Endodermal cell (in vitro differentiated cells): ENCODE measurements around the gene WDR76. TPM values are rescaled to one million over a fixed set of nuclear protein-coding genes. Genes with fewer than 3 reads are reported as not detected.
A peak's percentile ranks its signal among the peaks of the same experiment; 100 is the strongest.

ENCODE experiments used
- DNase-seq: peaks from one replicate; pipeline ENCODE4 v3.0.0-alpha.2; 2017
- H3K27ac ChIP-seq: 2 replicates; pipeline ENCODE4 v1.5.1; 2013; ENCODE audit warnings: mild to moderate bottlenecking, low read depth, low read length, moderate library complexity
- H3K27me3 ChIP-seq: 2 replicates; pipeline ENCODE4 v1.6.1; 2013; ENCODE audit warnings: mild to moderate bottlenecking, low read length, moderate library complexity; ENCODE audit not compliant: insufficient read depth, control insufficient read depth, poor library complexity, severe bottlenecking
- H3K36me3 ChIP-seq: 2 replicates; pipeline ENCODE4 v1.7.0; 2013; ENCODE audit warnings: mild to moderate bottlenecking, low read length, moderate library complexity; ENCODE audit not compliant: control insufficient read depth, insufficient read depth
- H3K4me1 ChIP-seq: one replicate; pipeline ENCODE4 v1.7.0; 2013; ENCODE audit warnings: low read length; ENCODE audit not compliant: control insufficient read depth, insufficient read depth
- H3K4me3 ChIP-seq: 2 replicates; pipeline ENCODE4 v1.5.1; 2013; ENCODE audit warnings: mild to moderate bottlenecking, low read length, moderate library complexity
- H3K9ac ChIP-seq: 2 replicates; pipeline ENCODE4 v1.6.1; 2013; ENCODE audit warnings: mild to moderate bottlenecking, low read length, moderate library complexity; ENCODE audit not compliant: poor library complexity, severe bottlenecking; ENCODE audit errors: extremely low read depth
- H3K9me3 ChIP-seq: 2 replicates; pipeline ENCODE4 v1.6.1; 2013; ENCODE audit warnings: mild to moderate bottlenecking, low read length, moderate library complexity; ENCODE audit not compliant: control insufficient read depth
- H3K27ac Mint-ChIP-seq: 2 replicates; pipeline ENCODE4 v1.8.0; 2020; ENCODE audit warnings: mixed read lengths
- H3K27me3 Mint-ChIP-seq: 2 replicates; pipeline ENCODE4 v1.8.0; 2021; ENCODE audit warnings: mild to moderate bottlenecking, mixed read lengths; ENCODE audit not compliant: insufficient read depth
- H3K36me3 Mint-ChIP-seq: 2 replicates; pipeline ENCODE4 v1.8.0; 2020; ENCODE audit warnings: low read depth, mixed read lengths
- H3K4me1 Mint-ChIP-seq: 2 replicates; pipeline ENCODE4 v1.8.0; 2020; ENCODE audit warnings: mixed read lengths
- H3K4me3 Mint-ChIP-seq: 2 replicates; pipeline ENCODE4 v1.8.0; 2020; ENCODE audit warnings: mild to moderate bottlenecking, moderate library complexity, mixed read lengths
- H3K9me3 Mint-ChIP-seq: 2 replicates; pipeline ENCODE4 v1.8.0; 2020; ENCODE audit warnings: mild to moderate bottlenecking, mixed read lengths
- WGBS, 2 experiments: methylation state at CpG; one replicate each; pipeline versions ENCODE4 v1.1.5 to v1.1.7; 2013; ENCODE audit warnings: missing lambda C conversion rate in 2 of 2, mixed read lengths in 1 of 2; ENCODE audit not compliant: insufficient coverage in 1 of 2, insufficient read length in 1 of 2; 5-methylcytosine and 5-hydroxymethylcytosine counted together
- total RNA-seq, 2 donors: library from RNA; stranded (reverse); fragmentation: NEBNext Ultra II Directional in 1 of 2; extraction: Animal tissue kit (Norgen Biotek cat#: 25700) in 1 of 2; gene quantifications; 2 replicates in 1 of 2; 3 replicates in 1 of 2; pipeline ENCODE4 v1.2.1, GENCODE V29; 2021
- TF ChIP-seq, protein P1 (sequence below): fragments of 200-600 bp; sonication (generic); conservative IDR thresholded peaks from 2 replicates; pipeline ENCODE4 v1.5.0; 2021; ENCODE audit warnings: antibody characterized with exemption, mild to moderate bottlenecking

WDR76 gene
- total RNA-seq, 2 donors from 2014 or later = 22.6 to 34.4 TPM

DNA sequence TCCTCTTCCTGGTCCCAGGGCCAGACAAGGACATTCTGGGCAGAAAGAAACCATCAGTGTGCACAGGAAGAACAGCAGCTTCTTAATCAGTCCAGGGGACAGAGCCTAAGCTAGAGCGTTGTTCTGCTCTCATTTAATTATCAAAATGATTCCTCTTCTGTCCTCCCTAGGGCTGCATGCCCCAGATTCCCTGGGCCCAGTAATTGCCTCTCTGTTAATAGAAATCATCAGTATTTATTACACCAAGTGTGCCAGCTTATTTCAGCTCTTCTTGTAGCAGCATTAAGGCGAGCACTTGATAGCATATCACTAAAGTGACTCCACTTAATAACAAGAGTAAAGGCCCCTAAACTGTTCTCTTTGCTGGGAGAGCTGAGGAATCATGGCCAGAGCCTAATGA is 72.1 kb downstream of the WDR76 start:
- H3K36me3 Mint-ChIP-seq = no peaks in the 10 kb centered on the region
- Histone ChIP-seq H3K9me3 (no peaks in the 10 kb centered on the region), H3K4me1 (peaks cover 12% of the 10 kb centered on the region), H3K27ac (no peak overlapping the region), H3K27me3 (no peaks in the 10 kb centered on the region), H3K4me3 (no peak overlapping the region), H3K9ac (no peak overlapping the region), H3K36me3 (no peaks in the 10 kb centered on the region)
- H3K4me1 Mint-ChIP-seq = peaks cover 27% of the 10 kb centered on the region
- no peak for DNase-seq
- no peak overlapping the region for H3K4me3 Mint-ChIP-seq
- TF ChIP-seq, protein P1, sequence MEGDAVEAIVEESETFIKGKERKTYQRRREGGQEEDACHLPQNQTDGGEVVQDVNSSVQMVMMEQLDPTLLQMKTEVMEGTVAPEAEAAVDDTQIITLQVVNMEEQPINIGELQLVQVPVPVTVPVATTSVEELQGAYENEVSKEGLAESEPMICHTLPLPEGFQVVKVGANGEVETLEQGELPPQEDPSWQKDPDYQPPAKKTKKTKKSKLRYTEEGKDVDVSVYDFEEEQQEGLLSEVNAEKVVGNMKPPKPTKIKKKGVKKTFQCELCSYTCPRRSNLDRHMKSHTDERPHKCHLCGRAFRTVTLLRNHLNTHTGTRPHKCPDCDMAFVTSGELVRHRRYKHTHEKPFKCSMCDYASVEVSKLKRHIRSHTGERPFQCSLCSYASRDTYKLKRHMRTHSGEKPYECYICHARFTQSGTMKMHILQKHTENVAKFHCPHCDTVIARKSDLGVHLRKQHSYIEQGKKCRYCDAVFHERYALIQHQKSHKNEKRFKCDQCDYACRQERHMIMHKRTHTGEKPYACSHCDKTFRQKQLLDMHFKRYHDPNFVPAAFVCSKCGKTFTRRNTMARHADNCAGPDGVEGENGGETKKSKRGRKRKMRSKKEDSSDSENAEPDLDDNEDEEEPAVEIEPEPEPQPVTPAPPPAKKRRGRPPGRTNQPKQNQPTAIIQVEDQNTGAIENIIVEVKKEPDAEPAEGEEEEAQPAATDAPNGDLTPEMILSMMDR = no peak
- no peaks in the 10 kb centered on the region for H3K27me3 Mint-ChIP-seq
- WGBS, 2 experiments = 80 to 91% methylated on average over 1 to 2 of the region's 2 CpGs
- no peak overlapping the region for H3K27ac Mint-ChIP-seq
- no peaks in the 10 kb centered on the region for H3K9me3 Mint-ChIP-seq

DNA sequence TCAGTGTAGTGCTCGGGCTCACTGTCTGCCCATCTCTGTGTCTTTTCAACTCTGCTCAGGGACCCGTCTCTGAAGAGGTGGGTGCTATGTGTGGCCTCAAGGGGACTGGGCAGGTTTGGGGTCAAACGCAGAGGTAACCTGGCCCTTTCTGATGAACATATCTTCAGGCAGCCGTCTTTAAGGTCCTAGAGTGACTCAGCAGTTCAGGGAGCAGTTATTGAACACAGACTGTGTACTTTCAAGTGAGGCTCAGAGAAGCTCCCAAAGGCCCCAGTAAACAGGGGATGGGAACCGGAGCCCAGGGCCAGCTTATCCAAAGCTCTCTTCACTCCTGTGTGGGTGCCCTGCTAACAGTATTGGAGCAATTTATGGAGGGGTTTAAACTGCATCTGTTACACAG is 73.1 kb downstream of the WDR76 start:
- TF ChIP-seq, protein P1 = no peak
- Histone ChIP-seq H3K9ac (no peak overlapping the region), H3K9me3 (no peaks in the 10 kb centered on the region), H3K4me3 (no peak overlapping the region), H3K27ac (no peak overlapping the region), H3K27me3 (no peaks in the 10 kb centered on the region), H3K36me3 (no peaks in the 10 kb centered on the region), H3K4me1 (peaks cover 12% of the 10 kb centered on the region)
- peak overlapping the region; percentile 64 for H3K27ac Mint-ChIP-seq
- H3K27me3 Mint-ChIP-seq = no peaks in the 10 kb centered on the region
- 93 to 100% methylated on average over 3 to 5 of the region's 5 CpGs for WGBS, 2 experiments
- H3K9me3 Mint-ChIP-seq = no peaks in the 10 kb centered on the region
- no peak overlapping the region for H3K4me3 Mint-ChIP-seq
- DNase-seq = no peak
- peaks cover 29% of the 10 kb centered on the region for H3K4me1 Mint-ChIP-seq
- H3K36me3 Mint-ChIP-seq = no peaks in the 10 kb centered on the region

DNA sequence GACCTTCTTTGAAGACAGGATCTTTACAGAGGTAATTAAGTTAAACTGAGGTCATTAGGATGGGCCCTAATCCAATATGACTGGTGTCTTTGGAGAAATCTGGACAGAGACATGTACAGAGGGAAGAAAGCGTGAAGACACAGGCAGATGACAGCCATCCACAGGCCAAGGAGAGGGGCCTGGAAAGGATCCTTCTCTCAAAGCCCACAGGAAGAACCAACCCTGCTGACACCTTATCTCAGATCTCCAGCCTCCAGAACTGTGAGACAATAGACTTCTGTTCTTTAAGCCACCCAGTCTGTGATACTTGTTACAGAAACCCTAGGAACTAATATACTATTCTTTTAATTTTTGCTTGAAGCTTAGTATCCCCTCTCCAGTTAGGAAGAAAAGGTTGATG is 74.2 kb downstream of the WDR76 start:
- H3K9me3 Mint-ChIP-seq = no peaks in the 10 kb centered on the region
- DNase-seq = no peak

More for the DNA sequence above, 74.2 kb downstream of the WDR76 start:
- Mint-ChIP-seq H3K4me1 (peaks cover 33% of the 10 kb centered on the region), H3K27me3 (no peaks in the 10 kb centered on the region), H3K4me3 (no peak overlapping the region), H3K36me3 (no peaks in the 10 kb centered on the region), H3K27ac (no peak overlapping the region)
- no peak overlapping the region for H3K27ac ChIP-seq
- no peak overlapping the region for H3K9ac ChIP-seq
- 87 to 88% methylated on average over 1 of the region's 1 CpG for WGBS, 2 experiments
- TF ChIP-seq, protein P1 = no peak
- H3K9me3 ChIP-seq = no peaks in the 10 kb centered on the region
- H3K4me1 ChIP-seq = peaks cover 16% of the 10 kb centered on the region
- no peaks in the 10 kb centered on the region for H3K36me3 ChIP-seq
- H3K27me3 ChIP-seq = no peaks in the 10 kb centered on the region
- no peak overlapping the region for H3K4me3 ChIP-seq
